ENCODE results near the gene SHF. TPM values are rescaled to one million over a fixed set of nuclear protein-coding genes. Genes with fewer than 3 reads are reported as not detected.
A peak's percentile ranks its signal among the peaks of the same experiment; 100 is the strongest.

SHF gene
- total RNA-seq, 2 donors from 2014 or later, result 2.0 to 2.8 TPM

DNA sequence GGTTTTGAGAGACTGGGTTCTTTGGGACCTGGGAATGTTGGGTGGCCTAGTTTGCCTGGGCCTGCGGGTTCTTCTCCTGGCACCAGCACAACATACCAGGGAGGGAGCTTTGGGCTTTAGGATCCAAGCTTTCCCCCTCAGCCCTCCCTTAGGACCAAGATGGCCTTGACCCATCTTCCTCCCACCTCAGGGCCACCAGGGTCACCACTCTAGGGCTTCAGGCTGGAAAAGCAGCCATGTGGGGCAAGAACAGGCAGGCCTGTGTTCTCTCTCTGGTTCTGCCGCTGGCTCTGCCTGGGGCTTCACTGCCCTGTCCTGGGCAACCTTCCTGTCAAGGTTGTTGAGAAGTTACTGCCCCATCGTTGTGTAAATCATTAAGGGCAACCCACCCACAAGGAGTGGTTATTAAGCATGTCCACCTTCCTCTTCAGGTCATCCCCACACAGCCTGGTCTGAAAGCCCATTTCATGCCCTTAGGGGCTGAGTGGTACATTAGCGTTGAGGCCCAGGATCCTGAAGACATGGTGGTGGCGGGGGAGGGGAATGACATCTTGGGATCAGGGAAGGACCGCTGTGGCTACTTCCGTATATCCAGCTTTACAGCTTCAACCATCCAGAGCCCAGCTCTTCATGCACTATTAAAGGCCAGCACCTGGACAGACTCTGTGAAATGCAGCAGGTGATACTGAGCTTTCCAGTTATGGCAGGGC lies 57.3 kb downstream of the SHF start:
- H3K4me1 Mint-ChIP-seq, result peaks cover 6% of the 10 kb centered on the region
- no peak overlapping the region for H3K27ac Mint-ChIP-seq
- H3K36me3 Mint-ChIP-seq (ENCODE audit: low read depth), result peaks cover 13% of the 10 kb centered on the region
- peaks cover 79% of the 10 kb centered on the region for H3K27me3 Mint-ChIP-seq
- H3K9me3 ChIP-seq (ENCODE audit: control insufficient read depth, low read length, poor library complexity, severe bottlenecking), result no peaks in the 10 kb centered on the region
- no peak for DNase-seq
- ATAC-seq, result no peak
- peak overlapping the region; percentile 60 for H3K4me3 Mint-ChIP-seq

DNA sequence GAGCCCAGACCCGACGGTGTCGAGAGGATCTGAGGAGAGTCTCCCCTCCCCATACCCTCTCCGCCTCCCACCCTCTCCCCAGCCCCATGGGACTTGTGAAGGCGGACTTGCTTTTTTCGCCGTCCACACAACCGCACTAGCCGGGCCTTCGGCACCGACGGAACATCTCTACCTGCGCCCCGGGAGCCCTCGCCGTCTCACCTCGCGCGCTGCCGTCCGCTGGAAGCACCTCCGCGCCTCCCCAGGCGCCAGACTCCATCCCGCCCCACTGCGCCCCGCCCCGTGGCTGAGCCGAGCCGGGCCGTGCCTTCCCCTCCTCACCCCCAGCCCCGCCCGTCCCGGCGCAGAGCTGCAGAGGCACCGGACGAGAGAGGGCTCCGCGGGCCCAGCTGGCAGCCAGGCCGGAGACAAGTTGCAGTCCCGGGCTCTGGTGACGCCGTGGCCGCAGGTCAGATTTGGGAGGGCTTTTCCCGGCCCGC lies 58.1 kb downstream of the SHF start, which contains the start of the genes DUOX1 and DUOXA1:
Gene DUOX1, plus strand, starts transcription at position 344 of the 479 bp plus-strand sequence. CDS start 1,973 bp downstream, outside the sequence.
Gene DUOXA1, minus strand, starts transcription at position 229 of the 479 bp plus-strand sequence. CDS start 6,865 bp downstream, outside the sequence.
- peaks cover 83% of the 10 kb centered on the region for H3K27me3 Mint-ChIP-seq
- no peaks in the 10 kb centered on the region for H3K9me3 ChIP-seq (ENCODE audit: control insufficient read depth, low read length, poor library complexity, severe bottlenecking)
- H3K36me3 Mint-ChIP-seq (ENCODE audit: low read depth), result peaks cover 17% of the 10 kb centered on the region
- DNase-seq (no peak), ATAC-seq (peak; percentile 70)
- peaks cover 6% of the 10 kb centered on the region for H3K4me1 Mint-ChIP-seq
- H3K27ac Mint-ChIP-seq, result no peak within 1 kb of the TSS
- peak within 1 kb of the TSS; percentile 60 for H3K4me3 Mint-ChIP-seq

DNA sequence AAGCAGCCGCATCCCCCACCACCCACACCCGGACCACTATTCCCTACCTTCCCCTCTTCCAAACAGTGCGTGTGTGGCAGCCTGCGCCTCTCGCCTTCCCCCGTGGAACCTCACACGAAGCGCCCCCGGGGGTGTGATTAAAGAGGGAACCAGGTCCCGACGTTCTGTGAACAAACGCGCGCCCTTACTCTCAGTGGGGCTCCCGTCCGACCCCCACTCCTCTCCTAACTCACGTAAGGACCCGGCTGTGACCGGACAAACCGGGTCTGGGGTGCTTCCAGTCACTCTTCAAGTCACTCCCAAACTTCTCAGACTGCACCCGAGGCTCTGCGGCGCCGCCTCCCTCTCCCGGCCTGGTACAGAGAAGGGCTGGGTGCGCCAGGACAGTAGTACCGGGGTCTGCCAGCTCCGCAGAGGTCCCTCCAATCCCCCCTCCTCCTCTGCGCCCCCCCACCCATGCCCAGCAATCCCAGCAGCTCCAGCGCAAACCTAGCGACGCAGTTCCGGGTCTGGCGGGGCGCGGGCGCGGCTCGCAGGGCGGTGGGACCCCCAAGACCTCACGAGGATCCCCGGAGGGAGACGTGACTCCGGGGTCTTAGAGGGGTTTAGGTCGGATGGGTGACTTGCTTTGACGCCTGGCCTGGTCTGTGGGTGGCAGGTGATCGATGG lies 58.7 kb downstream of the SHF start:
- peaks cover 5% of the 10 kb centered on the region for H3K4me1 Mint-ChIP-seq
- H3K4me3 Mint-ChIP-seq, result peak overlapping the region; percentile 60
- peaks cover 82% of the 10 kb centered on the region for H3K27me3 Mint-ChIP-seq
- ATAC-seq, result no peak
- no peak for DNase-seq
- no peaks in the 10 kb centered on the region for H3K9me3 ChIP-seq (ENCODE audit: control insufficient read depth, low read length, poor library complexity, severe bottlenecking)
- no peak overlapping the region for H3K27ac Mint-ChIP-seq
- H3K36me3 Mint-ChIP-seq (ENCODE audit: low read depth), result peaks cover 17% of the 10 kb centered on the region

DNA sequence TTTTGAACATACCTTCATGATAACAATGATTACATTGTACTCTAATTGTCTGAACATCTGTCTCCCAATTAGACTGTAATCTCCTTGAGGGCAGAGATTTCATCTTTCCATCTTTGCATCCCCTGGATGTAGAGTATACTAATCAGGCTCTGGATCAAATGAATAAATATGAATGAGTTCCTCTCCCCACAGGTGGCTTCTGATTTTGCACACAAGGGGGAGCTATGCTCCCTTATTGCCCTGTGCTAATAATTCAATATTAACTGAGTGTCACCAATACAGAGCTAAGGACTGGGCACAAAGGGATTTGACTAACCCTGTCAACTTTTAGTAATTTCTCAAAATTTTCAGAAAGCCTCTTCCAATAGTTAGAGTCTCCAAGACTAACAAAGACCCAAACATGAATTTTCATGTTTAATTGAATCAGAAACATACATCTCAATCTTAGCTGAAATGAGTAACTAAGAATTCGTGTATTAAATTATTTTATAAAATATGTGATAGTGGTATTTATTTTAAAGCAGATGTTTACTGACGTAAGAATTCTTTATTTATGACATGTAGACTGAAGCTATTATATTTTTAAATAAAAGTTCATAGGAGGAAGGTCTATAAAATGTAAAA lies 61.1 kb downstream of the SHF start:
- H3K27ac Mint-ChIP-seq, result no peak overlapping the region
- ATAC-seq (peak; percentile 77), DNase-seq (peak in 1 of 3 donors; percentile 36)
- H3K4me1 Mint-ChIP-seq, result peaks cover 3% of the 10 kb centered on the region
- peaks cover 77% of the 10 kb centered on the region for H3K27me3 Mint-ChIP-seq
- H3K4me3 Mint-ChIP-seq, result no peak overlapping the region
- H3K36me3 Mint-ChIP-seq (ENCODE audit: low read depth), result peaks cover 16% of the 10 kb centered on the region
- no peaks in the 10 kb centered on the region for H3K9me3 ChIP-seq (ENCODE audit: control insufficient read depth, low read length, poor library complexity, severe bottlenecking)

DNA sequence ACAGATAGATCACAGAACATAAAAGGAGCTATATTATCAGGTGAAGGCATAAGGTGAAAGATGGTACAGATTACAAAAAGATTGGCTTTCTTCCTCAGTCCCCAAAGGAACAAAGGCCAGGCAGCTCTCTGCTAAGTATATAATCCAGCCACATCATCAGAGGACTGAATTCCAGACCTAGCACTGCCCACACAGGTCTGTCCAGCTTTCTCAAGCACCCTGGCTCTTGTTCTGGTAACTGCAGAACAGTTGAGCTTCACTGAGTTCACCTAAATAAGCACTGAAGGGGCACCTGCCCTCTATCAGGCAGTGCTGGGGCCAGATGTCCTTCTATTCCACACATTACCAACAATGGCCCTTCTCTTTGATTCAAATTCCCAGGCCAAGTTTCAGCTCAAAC lies 64.4 kb downstream of the SHF start:
- no peak overlapping the region for H3K27ac Mint-ChIP-seq
- no peak for ATAC-seq
- H3K4me1 Mint-ChIP-seq, result peaks cover 4% of the 10 kb centered on the region
- no peak for DNase-seq
- no peaks in the 10 kb centered on the region for H3K9me3 ChIP-seq (ENCODE audit: control insufficient read depth, low read length, poor library complexity, severe bottlenecking)
- H3K4me3 Mint-ChIP-seq, result no peak overlapping the region
- peaks cover 20% of the 10 kb centered on the region for H3K36me3 Mint-ChIP-seq (ENCODE audit: low read depth)
- H3K27me3 Mint-ChIP-seq, result peaks cover 78% of the 10 kb centered on the region

DNA sequence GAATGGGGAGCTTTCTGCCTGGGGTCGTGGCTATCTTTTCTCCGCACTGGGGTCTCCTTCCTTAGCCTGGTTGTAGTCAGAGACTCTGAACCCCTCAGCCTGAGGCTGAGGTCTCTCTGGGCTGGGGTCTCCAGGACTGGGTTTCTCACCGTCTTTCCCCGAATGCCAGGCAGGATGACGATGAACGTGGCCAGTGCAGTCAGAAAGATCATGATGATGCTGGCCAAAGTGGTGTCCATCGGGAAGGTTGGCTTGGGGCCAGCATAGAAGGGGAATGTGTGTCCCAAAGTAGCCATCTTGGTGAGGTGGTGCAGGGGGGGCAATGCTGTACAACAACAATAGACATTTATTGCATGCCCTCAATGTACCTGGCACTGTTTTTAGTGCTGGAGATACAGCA lies 65.0 kb downstream of the SHF start:
- H3K36me3 Mint-ChIP-seq (ENCODE audit: low read depth), result peaks cover 22% of the 10 kb centered on the region
- DNase-seq (no peak), ATAC-seq (no peak)
- peaks cover 11% of the 10 kb centered on the region for H3K4me1 Mint-ChIP-seq
- no peak overlapping the region for H3K27ac Mint-ChIP-seq
- no peak overlapping the region for H3K4me3 Mint-ChIP-seq
- H3K27me3 Mint-ChIP-seq, result peaks cover 78% of the 10 kb centered on the region
- no peaks in the 10 kb centered on the region for H3K9me3 ChIP-seq (ENCODE audit: control insufficient read depth, low read length, poor library complexity, severe bottlenecking)

DNA sequence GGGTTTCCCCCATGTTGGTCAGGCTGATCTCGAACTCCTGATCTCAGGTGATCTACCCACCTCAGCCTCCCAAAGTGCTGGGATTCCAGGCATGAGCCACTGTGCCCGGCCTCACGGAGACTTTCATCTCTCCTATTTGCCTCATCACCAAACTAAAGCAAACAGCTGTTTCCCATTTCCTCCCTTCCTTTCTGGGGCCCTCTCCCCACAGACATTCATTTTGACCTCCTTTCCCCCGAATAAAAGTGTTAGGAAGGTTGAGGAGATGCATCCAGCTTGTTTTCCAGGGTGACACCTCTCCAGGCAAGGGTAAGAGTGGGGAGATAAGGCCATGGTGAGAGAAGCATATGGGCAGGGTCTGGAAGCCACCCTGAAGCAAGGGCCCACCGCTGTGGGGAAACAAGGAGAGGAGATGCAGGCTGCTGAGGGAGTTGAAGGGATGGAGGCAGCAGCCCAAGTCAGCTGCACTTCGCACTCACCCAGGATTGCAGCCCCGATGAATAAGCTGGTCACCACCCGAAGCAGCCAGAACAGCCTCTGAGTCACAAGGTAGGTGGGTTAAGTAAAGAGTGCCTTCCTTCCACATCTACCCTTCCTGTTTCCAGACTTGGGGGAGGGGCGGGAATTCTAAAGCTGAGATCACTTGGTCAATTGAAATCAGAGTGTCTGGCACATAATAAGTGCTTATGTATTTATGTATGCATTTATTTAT lies 65.9 kb downstream of the SHF start:
- ATAC-seq, result no peak
- no peaks in the 10 kb centered on the region for H3K9me3 ChIP-seq (ENCODE audit: control insufficient read depth, low read length, poor library complexity, severe bottlenecking)
- H3K27me3 Mint-ChIP-seq, result peaks cover 83% of the 10 kb centered on the region
- H3K36me3 Mint-ChIP-seq (ENCODE audit: low read depth), result peaks cover 22% of the 10 kb centered on the region
- H3K27ac Mint-ChIP-seq, result no peak overlapping the region
- H3K4me1 Mint-ChIP-seq, result peaks cover 19% of the 10 kb centered on the region
- no peak overlapping the region for H3K4me3 Mint-ChIP-seq
- DNase-seq, result no peak

DNA sequence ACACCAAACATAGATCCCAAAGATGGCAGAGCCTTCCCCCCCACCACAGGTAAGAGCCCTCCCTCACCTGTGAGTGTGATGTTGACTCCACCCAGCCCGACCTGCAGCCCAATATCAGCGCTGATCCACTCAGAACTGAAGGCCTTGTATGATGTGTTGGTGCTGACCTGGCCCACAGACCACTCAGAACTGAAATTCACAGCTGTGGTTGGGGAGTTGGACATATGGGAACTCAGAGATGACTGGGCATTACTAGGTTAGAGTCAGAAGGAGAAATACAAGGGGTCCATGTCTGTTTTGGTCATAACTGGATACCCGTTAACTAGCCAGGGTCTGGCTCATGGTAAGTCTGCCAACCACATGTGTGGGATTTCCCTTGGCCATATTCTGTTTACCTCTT lies 66.7 kb downstream of the SHF start:
- Mint-ChIP-seq H3K36me3 (ENCODE audit: low read depth) (peaks cover 18% of the 10 kb centered on the region), H3K27ac (no peak overlapping the region), H3K27me3 (peaks cover 84% of the 10 kb centered on the region), H3K4me3 (no peak overlapping the region), H3K4me1 (peaks cover 18% of the 10 kb centered on the region)
- no peaks in the 10 kb centered on the region for H3K9me3 ChIP-seq (ENCODE audit: control insufficient read depth, low read length, poor library complexity, severe bottlenecking)
- DNase-seq, result no peak
- no peak for ATAC-seq

DNA sequence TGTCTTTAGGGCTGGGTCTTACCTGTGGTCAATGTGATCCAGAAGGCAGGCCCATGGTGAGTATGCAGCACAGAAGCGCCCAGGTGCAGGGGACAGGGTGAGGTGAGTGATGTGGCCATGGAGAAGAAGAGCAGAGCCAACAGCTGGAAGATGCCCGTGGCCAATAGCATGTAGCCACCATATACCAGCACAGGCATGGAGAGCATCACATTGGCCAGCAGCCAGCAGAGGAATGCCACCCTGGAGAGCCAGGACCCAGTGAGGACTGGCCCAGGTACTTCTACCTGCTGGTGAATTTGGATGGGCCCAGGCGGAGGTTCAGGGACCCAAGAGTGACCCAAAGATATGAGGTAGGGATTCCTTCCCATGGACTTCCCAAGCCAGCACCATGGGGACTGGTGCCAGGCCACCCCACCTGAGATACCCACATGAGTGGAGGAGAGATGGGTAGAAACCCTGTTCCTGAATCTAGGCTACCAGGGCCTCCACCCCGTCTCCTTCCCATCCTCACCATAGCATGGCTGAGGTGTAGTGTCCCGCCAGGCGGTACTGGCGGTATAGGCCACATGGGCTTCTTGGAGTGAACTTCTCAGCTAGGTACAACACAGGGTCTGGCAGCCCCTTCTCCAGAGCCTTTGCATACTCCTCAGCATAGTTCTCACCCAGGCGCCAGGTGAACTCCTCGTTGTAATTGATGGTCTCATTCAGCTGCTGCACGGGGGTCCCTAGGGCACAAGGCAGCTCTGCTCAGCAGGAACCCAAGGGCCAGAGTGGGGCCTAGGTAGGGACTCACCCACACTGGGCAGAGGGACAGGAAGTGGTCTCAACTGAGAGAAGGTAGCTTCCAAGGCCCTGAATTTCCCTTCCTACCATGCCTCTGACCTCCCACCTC lies 67.4 kb downstream of the SHF start:
- Mint-ChIP-seq H3K27ac (no peak overlapping the region), H3K4me3 (no peak overlapping the region), H3K4me1 (peaks cover 18% of the 10 kb centered on the region), H3K27me3 (peaks cover 84% of the 10 kb centered on the region), H3K36me3 (ENCODE audit: low read depth) (peaks cover 12% of the 10 kb centered on the region)
- no peak for DNase-seq
- ATAC-seq, result no peak
- H3K9me3 ChIP-seq (ENCODE audit: control insufficient read depth, low read length, poor library complexity, severe bottlenecking), result no peaks in the 10 kb centered on the region

DNA sequence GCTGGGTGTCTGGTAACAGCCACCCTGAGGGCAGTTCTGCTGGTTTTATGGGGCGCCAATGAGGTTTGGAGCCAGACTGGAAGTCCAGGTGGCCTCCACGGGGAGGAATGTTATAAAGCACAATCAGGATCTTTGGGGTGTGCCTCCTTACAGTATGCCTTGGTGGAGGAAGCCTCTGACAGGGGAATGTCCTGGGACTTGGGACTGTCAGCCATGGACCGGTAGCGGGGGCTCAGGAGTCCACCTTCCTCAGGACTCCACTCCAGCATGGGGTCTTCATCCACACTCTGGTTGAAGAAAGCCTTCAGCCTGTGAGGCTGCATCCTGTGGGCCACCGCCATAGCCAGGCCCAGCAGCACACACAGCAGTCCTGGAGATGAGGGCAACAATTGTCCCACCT lies 68.8 kb downstream of the SHF start:
- no peak for DNase-seq
- Mint-ChIP-seq H3K27me3 (peaks cover 87% of the 10 kb centered on the region), H3K4me1 (peaks cover 26% of the 10 kb centered on the region), H3K4me3 (no peak overlapping the region), H3K27ac (no peak overlapping the region), H3K36me3 (ENCODE audit: low read depth) (peaks cover 10% of the 10 kb centered on the region)
- no peaks in the 10 kb centered on the region for H3K9me3 ChIP-seq (ENCODE audit: control insufficient read depth, low read length, poor library complexity, severe bottlenecking)
- no peak for ATAC-seq

DNA sequence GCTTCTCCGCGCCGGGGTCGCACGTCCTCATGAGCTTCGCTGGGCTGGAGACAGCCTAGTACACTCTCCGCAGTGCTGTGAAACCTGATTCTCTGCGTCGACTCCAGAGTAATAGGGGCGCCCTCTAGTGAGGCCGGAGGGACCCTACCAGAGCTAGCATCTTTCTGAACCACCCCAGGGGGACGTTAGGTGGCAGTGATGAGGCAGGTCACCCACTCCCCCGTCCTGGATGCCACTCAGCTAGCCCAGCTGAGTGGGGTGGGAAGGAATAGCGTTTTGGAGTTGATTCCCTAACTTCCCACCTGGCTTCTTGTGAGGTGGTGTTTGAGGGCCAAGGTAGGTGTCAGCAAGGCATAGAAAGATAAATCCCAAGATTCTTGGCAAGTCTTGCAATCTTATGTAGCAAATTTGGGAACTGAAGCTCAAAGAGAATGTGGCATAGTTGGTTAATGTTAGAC lies 69.6 kb downstream of the SHF start:
- peak; percentile 99 for ATAC-seq
- Mint-ChIP-seq H3K27me3 (peaks cover 87% of the 10 kb centered on the region), H3K4me1 (peaks cover 32% of the 10 kb centered on the region)

More for the DNA sequence above, 69.6 kb downstream of the SHF start:
- H3K4me3 Mint-ChIP-seq, result peak overlapping the region; percentile 86
- no peaks in the 10 kb centered on the region for H3K9me3 ChIP-seq (ENCODE audit: control insufficient read depth, low read length, poor library complexity, severe bottlenecking)
- peak; percentile 57 to 76 (median 65) for DNase-seq
- H3K36me3 Mint-ChIP-seq (ENCODE audit: low read depth), result peaks cover 13% of the 10 kb centered on the region
- H3K27ac Mint-ChIP-seq, result peak overlapping the region; percentile 43
